Measurements from ENCODE around the gene AP1G1. TPM values are rescaled to one million over a fixed set of nuclear protein-coding genes. Genes with fewer than 3 reads are reported as not detected.
A peak's percentile ranks its signal among the peaks of the same experiment; 100 is the strongest.

AP1G1 gene
- total RNA-seq, 1 experiment from 2014 or later = 63.8 TPM

DNA sequence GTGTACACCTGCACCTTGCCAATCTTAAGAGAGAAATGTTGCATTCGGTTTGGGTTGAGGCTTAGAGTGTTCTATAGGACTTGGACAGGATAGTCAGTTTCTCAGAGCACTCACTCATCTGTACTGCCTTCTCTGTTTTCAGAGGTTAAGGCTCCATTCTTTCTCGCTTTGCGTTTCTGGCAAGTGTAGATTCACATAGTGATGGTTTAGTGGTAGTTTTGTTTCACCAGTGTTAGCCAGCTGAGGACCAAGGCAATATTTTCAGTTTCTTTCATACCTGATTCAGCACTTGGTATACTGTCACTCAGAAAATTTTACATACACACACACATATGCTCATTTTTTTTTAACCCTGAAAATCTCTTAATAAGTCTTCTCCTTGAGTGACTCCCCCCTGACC lies 38.5 kb upstream of the AP1G1 start:
- CTCF ChIA-PET = no interaction called here

DNA sequence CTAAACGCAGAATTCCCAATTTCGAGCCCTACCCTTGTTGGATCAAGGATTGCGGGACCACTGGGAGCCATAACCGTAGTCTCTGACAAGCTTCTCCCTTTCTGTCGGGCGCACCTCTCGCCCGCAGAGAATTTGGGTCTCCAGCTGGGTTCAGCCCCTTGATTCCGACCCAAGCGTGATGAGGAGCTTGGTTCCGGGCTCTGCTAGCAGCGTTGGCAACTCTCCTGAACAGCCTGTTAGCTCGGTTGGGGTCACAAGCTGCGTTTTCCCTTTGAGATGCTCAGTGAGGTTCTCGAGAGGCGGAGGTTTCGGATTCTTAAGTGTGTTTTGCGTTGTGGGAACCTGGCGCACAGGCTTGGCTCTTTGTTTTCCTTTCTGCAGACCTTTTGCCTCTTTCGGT lies 37.8 kb upstream of the AP1G1 start:
- peak overlapping the region; percentile 79 for H3K27ac ChIP-seq (ENCODE audit: low read length)
- peak overlapping the region; percentile 91 for H3K4me3 ChIP-seq (ENCODE audit: low read depth in 2 of 2, low read length in 2 of 2)
- no peak for ATAC-seq
- no peak for DNase-seq (ENCODE audit: low read depth, low spot score)
- H3K9me3 ChIP-seq (ENCODE audit: control insufficient read depth, insufficient read depth, low read depth, low read length) = no peaks in the 10 kb centered on the region
- no peak for TF ChIP-seq TCF7L2 (IDR thresholded peaks at IDR 0.05; ENCODE audit: low read depth, low read length)
- TF ChIP-seq, protein P1, sequence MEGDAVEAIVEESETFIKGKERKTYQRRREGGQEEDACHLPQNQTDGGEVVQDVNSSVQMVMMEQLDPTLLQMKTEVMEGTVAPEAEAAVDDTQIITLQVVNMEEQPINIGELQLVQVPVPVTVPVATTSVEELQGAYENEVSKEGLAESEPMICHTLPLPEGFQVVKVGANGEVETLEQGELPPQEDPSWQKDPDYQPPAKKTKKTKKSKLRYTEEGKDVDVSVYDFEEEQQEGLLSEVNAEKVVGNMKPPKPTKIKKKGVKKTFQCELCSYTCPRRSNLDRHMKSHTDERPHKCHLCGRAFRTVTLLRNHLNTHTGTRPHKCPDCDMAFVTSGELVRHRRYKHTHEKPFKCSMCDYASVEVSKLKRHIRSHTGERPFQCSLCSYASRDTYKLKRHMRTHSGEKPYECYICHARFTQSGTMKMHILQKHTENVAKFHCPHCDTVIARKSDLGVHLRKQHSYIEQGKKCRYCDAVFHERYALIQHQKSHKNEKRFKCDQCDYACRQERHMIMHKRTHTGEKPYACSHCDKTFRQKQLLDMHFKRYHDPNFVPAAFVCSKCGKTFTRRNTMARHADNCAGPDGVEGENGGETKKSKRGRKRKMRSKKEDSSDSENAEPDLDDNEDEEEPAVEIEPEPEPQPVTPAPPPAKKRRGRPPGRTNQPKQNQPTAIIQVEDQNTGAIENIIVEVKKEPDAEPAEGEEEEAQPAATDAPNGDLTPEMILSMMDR (IDR thresholded peaks at IDR 0.05) = no peak
- TF ChIP-seq, protein P2, sequence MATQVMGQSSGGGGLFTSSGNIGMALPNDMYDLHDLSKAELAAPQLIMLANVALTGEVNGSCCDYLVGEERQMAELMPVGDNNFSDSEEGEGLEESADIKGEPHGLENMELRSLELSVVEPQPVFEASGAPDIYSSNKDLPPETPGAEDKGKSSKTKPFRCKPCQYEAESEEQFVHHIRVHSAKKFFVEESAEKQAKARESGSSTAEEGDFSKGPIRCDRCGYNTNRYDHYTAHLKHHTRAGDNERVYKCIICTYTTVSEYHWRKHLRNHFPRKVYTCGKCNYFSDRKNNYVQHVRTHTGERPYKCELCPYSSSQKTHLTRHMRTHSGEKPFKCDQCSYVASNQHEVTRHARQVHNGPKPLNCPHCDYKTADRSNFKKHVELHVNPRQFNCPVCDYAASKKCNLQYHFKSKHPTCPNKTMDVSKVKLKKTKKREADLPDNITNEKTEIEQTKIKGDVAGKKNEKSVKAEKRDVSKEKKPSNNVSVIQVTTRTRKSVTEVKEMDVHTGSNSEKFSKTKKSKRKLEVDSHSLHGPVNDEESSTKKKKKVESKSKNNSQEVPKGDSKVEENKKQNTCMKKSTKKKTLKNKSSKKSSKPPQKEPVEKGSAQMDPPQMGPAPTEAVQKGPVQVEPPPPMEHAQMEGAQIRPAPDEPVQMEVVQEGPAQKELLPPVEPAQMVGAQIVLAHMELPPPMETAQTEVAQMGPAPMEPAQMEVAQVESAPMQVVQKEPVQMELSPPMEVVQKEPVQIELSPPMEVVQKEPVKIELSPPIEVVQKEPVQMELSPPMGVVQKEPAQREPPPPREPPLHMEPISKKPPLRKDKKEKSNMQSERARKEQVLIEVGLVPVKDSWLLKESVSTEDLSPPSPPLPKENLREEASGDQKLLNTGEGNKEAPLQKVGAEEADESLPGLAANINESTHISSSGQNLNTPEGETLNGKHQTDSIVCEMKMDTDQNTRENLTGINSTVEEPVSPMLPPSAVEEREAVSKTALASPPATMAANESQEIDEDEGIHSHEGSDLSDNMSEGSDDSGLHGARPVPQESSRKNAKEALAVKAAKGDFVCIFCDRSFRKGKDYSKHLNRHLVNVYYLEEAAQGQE (IDR thresholded peaks at IDR 0.05; ENCODE audit: insufficient read depth in 1 of 2, low read depth in 2 of 2, low read length in 1 of 2) = no peak
- no peak for TF ChIP-seq POLR2AphosphoS5 (IDR thresholded peaks at IDR 0.05; ENCODE audit: low read depth, low read length)
- no peak for TF ChIP-seq SIN3A (IDR thresholded peaks at IDR 0.05; ENCODE audit: borderline replicate concordance, insufficient read depth, low read depth, low read length)
- H3K4me1 ChIP-seq (ENCODE audit: control insufficient read depth, insufficient read depth, low read length) = no peaks in the 10 kb centered on the region; the same call in none of the 2 replicates
- no TSS peak for BruUV-seq (replicated peaks)
- H3K36me3 ChIP-seq (ENCODE audit: control insufficient read depth, insufficient read depth, low read length) = peaks cover 5% of the 10 kb centered on the region
- POLR2A ChIA-PET = no interaction called here
- intact Hi-C loops (cut with micrococcal nuclease; ENCODE audit: unreplicated experiment) = no loop called here
- in situ Hi-C loops (cut with HindIII; ENCODE audit: low pct_unique_long_range_greater_than_20kb, low sequenced_read_pairs) = no loop called here
- CTCF ChIA-PET = no interaction called here
- no peaks in the 10 kb centered on the region for H3K27me3 ChIP-seq (ENCODE audit: control insufficient read depth, insufficient read depth, low read length)

More for the DNA sequence above, 38.5 kb upstream of the AP1G1 start:
- H3K27ac ChIP-seq (ENCODE audit: low read length) = peak overlapping the region; percentile 79
- POLR2A ChIA-PET = interaction anchor here (0.6 kb wide), 1 partner anchor 39 kb away, joined by 3 read pairs; no protein-coding TSS in a partner anchor
- H3K4me1 ChIP-seq (ENCODE audit: control insufficient read depth, insufficient read depth, low read length) = no peaks in the 10 kb centered on the region; the same call in none of the 2 replicates
- in situ Hi-C loops (cut with HindIII; ENCODE audit: low pct_unique_long_range_greater_than_20kb, low sequenced_read_pairs) (no loop called here), intact Hi-C loops (cut with micrococcal nuclease; ENCODE audit: unreplicated experiment) (no loop called here)
- H3K4me3 ChIP-seq (ENCODE audit: low read depth in 2 of 2, low read length in 2 of 2) = peak overlapping the region; percentile 91
- ATAC-seq = no peak
- no peaks in the 10 kb centered on the region for H3K9me3 ChIP-seq (ENCODE audit: control insufficient read depth, insufficient read depth, low read depth, low read length)
- no peak for TF ChIP-seq TCF7L2 (IDR thresholded peaks at IDR 0.05; ENCODE audit: low read depth, low read length)
- TF ChIP-seq SIN3A (IDR thresholded peaks at IDR 0.05; ENCODE audit: borderline replicate concordance, insufficient read depth, low read depth, low read length) = no peak
- TF ChIP-seq, protein P2 (IDR thresholded peaks at IDR 0.05; ENCODE audit: insufficient read depth in 1 of 2, low read depth in 2 of 2, low read length in 1 of 2) = no peak
- TF ChIP-seq, protein P1 (IDR thresholded peaks at IDR 0.05) = no peak
- no peak for TF ChIP-seq POLR2AphosphoS5 (IDR thresholded peaks at IDR 0.05; ENCODE audit: low read depth, low read length)
- H3K27me3 ChIP-seq (ENCODE audit: control insufficient read depth, insufficient read depth, low read length) = no peaks in the 10 kb centered on the region
- no TSS peak for BruUV-seq (replicated peaks)
- peaks cover 5% of the 10 kb centered on the region for H3K36me3 ChIP-seq (ENCODE audit: control insufficient read depth, insufficient read depth, low read length)
- DNase-seq (ENCODE audit: low read depth, low spot score) = no peak
